GM19328 (cell line): Measurements from ENCODE around the gene CDC42EP2.

Experiments used
- ATAC-seq: cut with Tn5 transposase; IDR thresholded peaks from one replicate; pipeline ENCODE4 v1.9.1; 2021; ENCODE audit warnings: mild to moderate bottlenecking, moderate library complexity; ENCODE audit not compliant: unreplicated experiment

CDC42EP2 gene

GRCh38 chr11:65297026-65297672 lies 17.5 kb upstream of the CDC42EP2 start:
- no peak for ATAC-seq

GRCh38 chr11:65298131-65298535 lies 16.5 kb upstream of the CDC42EP2 start:
- ATAC-seq, result no peak

DNA sequence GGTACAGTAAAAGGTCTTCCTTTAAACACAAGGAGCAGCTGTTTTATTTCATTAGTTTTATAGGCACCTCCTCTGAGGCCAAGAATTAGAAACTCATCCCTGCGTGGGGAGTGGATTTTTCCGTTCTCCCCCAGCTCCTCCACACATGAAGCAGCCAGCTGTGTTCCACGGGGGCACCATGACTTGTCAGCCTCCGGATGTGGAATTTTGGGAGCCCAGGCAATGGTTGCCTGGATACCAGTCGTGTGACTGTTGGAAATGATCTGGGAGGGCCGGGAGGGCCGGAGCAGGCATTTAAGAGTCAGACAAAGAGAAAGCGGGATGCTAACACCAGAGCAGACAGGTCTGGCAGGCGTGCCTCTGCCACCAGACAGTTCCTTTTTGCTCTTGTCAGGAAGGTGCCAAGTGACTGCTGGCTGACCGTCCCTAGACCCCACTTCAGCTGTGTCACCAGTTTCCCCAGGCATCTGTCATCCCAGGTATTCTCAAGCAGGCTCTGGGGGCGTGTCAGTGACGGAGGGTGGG lies 15.9 kb upstream of the CDC42EP2 start:
- ATAC-seq, result no peak

GRCh38 chr11:65300621-65301275 lies 13.9 kb upstream of the CDC42EP2 start:
- no peak for ATAC-seq

- ATAC-seq, result no peak
Observed at GRCh38 chr11:65301491-65302329, 13.0 kb upstream of the CDC42EP2 start.

DNA sequence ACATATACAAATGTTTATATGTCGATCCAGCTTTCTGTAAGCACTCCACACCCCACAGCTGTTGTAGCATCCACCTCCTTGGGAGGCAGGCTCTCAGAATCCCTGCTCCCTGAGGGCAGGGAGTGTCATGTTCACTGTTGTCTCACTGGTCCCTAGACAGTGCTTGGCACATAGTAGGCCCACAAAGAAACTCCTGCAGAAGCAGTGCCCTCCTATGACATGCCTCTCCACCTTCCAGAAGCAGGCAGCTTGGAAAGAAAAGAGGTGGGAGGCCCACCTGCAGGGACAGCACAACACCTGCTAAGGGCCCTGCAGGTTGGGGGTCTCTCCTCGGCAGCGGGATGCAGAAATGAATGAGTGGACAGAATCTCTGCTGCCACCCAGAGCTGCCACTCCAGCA lies 11.1 kb upstream of the CDC42EP2 start:
- no peak for ATAC-seq

DNA sequence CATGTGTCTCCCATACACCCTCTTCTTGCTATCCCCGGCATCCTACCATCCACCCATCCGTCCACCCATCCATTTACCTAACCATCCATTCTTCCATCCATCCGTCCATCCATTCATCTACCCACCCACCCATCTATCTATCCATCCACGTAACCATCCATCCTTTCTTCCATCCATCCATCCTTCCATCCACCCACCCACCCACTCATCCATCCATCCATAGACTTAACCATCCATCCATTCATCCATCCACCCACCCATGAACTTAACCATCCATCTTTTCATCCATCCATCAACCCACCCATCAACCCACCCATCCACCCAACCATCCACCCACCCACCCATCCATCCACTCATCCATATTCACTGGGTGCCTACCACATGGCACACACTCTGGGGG lies 10.6 kb upstream of the CDC42EP2 start:
- ATAC-seq, result no peak

- ATAC-seq, result no peak
Observed at GRCh38 chr11:65304613-65305012, 10.1 kb upstream of the CDC42EP2 start.

DNA sequence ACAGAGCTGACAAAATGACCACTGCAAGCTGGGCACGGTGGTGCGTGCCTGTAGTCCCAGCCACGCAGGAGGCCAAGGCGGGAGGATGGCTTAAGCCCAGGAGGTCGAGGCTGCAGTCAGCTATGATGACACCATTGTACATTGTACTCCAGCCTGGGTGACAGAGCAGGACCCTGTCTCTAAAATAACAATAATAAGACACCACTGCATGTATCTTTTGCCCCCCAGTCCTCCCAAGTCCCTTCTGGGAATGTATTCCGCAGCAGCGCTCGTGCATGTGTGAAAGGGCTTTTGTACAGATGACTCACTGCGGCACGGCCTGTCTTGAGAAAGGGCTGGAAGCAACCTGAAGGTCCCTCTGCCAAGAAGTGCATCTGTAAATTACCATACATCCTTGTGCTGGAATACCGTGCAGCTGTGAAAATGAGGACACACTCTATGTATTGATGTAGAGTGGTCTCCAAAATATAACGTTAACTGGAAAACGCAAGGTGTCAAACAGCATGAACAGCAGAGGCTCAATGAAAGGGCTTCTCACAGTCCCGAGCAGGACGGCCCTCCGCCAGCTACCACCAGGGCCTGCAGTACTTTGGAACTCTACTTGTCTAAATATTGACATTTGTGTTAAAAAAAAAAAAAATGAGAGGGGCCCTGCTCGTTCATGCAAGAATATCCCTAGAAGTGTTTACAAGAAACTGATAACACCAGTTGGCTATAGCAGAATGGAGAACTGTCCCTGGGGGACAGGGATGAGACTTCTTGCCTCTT lies 9.0 kb upstream of the CDC42EP2 start:
- ATAC-seq, result no peak

DNA sequence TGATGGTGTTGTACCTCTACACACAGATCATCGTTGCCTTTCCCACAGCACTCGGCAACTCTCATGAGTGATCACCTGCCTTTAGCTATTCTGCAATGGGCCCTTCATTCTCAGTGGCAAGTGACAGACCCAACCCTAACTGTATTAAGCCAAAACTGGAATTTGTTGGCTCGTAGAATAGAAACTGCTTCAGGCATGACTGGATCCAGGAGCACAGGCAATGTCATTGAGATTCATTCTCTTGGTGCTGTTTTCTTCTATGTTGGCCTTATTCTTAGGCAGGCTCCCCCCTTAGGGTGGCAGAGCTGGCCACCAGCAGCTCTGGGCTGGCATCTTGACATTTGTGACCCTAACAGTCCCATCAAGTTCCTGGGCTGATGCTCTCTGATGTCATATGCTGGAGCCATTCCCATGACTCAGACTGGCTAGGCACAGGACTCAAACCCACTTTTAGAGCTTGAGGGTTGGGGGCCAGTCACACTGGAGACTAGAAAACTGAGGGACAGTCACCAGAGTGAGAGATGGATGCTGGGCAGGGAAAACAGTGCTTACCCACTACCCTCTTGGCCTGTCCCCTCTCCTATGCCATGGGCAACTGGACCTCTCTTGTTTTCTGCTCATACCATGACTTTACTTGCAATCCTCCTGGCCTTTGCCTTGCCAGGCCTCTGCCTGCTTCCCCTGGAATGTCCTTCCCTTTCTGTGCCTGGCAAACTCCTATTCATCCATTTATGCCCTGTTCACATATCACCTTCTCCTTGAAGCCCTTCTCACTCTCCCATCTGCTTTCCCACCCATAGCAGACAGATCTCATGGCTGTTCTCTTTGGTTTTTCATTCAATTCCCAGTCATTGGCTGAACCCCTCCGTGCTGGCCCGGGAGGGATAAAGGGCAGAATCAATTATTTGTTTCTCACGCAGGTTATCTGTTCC lies 7.1 kb upstream of the CDC42EP2 start:
- no peak for ATAC-seq

DNA sequence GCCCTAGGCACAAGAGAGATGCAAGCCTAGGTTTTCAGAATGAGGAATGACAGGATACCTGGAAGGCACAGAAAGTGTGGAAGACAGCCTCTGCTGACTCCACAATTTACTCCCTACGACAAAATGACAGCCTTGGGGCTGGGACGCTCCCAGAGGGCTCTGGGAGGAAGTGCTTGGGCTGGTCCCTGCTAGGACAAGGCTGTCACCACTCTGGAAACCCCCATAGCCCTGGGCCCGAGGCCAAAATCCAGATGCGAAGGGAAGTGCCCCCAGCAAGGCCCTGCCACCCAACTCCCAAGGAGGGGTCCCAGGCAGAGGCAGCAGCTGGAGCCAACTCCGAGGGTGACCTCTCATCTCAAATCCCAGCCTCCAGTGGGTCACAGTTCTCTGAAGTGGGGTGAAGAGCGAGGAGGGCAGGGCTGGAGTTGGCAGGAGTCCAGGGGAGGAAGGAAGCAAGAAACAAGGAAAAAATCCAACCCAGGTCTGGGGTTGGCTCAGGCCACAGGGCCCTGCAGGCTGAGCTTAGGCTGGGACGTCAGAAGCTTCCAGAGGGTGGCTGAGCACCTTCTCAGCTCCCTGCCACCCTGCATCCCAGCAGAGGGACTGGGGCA lies 6.3 kb upstream of the CDC42EP2 start:
- no peak for ATAC-seq

DNA sequence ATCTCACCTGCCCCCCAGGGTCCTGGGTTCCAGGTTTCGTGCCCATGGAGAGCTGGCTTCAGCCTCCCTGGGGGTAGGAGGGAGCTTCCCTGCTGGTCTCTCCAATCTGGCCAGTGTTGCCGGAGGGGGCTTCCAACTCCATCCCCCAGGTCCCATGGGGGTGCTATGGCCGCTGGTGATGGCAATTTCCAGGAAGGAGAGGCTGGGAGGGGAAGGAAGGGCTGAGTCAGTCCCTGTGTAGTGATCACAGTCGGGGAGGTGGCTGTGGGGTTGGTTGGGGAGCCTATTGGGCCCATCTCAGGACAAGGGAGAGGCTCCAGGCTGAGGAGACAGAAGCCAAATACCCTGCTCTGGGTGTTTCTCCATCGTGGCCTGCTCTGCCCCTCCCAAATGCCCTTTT lies 5.7 kb upstream of the CDC42EP2 start:
- ATAC-seq, result no peak

- ATAC-seq, result no peak
Observed at GRCh38 chr11:65310215-65310614, 4.5 kb upstream of the CDC42EP2 start.

- no peak for ATAC-seq
Observed at GRCh38 chr11:65310736-65311135, 3.9 kb upstream of the CDC42EP2 start.

- ATAC-seq, result no peak
Observed at GRCh38 chr11:65311170-65311678, 3.4 kb upstream of the CDC42EP2 start.

DNA sequence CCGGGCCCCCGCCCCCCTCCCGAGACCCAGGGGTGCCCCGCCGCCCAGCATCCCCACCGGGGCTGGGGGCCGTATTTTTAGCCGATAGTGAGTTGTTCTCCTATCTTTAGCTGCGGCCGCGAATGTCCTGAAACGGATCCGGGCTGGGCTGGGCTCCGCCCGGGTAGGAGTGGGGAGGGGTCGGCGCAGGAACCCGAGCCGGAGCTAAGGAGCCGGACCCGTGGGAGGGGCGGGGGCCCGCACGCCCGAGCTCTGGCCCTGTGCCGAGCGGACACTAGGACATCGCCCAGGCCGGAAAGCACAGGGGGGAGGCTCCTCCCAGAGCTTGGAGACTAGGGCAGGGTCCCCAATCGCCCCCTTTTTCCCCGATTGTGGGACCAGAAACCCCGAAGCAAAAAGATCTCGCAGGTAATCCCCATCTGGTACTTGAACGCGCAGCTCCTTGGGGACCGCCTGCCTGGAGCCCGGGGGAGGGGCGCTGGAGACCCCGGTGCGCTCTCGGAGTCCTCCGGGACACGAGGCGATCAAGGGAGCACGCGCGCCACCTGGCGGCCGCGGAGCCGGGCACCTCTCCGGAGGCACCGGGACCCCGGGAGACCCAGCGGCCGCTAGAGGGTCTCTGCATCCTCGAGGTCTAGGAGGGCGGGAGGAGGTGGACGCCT lies 669 bp downstream of the CDC42EP2 start:
- ATAC-seq, result no peak

- ATAC-seq, result no peak
Observed at GRCh38 chr11:65315866-65316226, 1.2 kb downstream of the CDC42EP2 start.

DNA sequence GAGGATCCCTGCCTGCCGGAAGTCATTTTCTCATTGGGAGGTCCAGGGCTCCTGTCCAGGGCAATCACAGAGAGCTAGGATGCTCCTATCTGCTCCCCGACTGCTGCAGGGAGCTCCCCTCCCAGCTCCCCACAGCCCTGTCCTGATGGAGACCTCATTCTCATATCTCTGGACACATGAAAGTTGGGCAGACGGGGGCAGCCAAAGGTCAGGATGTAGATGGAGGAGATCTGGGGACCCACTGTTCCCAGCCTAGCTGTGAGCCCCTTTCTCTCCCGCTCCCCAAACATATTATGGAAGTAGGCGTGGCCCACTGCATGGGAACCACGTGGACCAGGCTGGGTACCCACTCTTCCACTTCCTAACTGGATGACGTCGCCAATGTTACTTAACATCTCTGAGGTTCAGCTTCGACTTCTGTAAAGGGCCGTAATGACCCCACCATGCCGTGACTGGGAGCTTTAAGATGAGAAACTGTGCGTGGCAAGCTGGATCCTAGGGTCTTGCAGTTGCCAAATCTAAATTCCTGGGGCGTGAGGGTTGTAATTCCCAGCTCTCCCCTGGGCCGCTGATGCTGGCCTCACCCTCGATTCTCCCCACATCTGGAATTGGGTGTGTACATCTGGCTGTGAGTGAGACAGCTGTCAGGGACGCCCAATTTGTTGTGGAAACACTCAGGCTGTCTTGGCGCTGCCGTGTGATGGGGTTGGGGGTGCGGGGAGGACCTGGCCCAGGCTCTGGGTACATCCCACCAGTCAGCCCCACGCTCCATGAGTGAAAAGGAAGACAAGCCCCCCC lies 1.8 kb downstream of the CDC42EP2 start:
- no peak for ATAC-seq
